GM19324 (cell line): ENCODE measurements around the gene RAB3GAP2.
"Not testable (repeated sequence)": the region's sequence is repeated elsewhere in the genome, so short reads cannot be mapped to it uniquely, and the experiment has no call there.

ENCODE experiments used
- ATAC-seq: cut with Tn5 transposase; IDR thresholded peaks from one replicate; pipeline ENCODE4 v1.9.1; 2021; ENCODE audit warnings: mild to moderate bottlenecking, moderate library complexity; ENCODE audit not compliant: unreplicated experiment, low FRiP score

Gene RAB3GAP2

GRCh38 chr1:220287129-220287528, 14.9 kb upstream of the RAB3GAP2 start:
- ATAC-seq = no peak

- ATAC-seq = no peak
Observed at GRCh38 chr1:220283625-220284024, 11.4 kb upstream of the RAB3GAP2 start.

GRCh38 chr1:220281159-220281574, 8.9 kb upstream of the RAB3GAP2 start:
- no peak for ATAC-seq

GRCh38 chr1:220280249-220280648, 8.0 kb upstream of the RAB3GAP2 start:
- ATAC-seq = no peak

GRCh38 chr1:220278991-220279390, 6.7 kb upstream of the RAB3GAP2 start:
- ATAC-seq = no peak

- ATAC-seq = no peak
Observed at GRCh38 chr1:220275430-220275829, 3.2 kb upstream of the RAB3GAP2 start.

GRCh38 chr1:220274251-220274855, 2.1 kb upstream of the RAB3GAP2 start:
- no peak for ATAC-seq

- no peak for ATAC-seq
Observed at GRCh38 chr1:220272841-220273090, 513 bp upstream of the RAB3GAP2 start.

- no peak for ATAC-seq
Observed at GRCh38 chr1:220271706-220272046, 577 bp downstream of the RAB3GAP2 start.

GRCh38 chr1:220269036-220269435, 3.2 kb downstream of the RAB3GAP2 start:
- no peak for ATAC-seq

- ATAC-seq = no peak
Observed at GRCh38 chr1:220267630-220268029, 4.6 kb downstream of the RAB3GAP2 start.

- not testable (repeated sequence) for ATAC-seq
Observed at GRCh38 chr1:220260228-220260627, 12.0 kb downstream of the RAB3GAP2 start.

- ATAC-seq = not testable (repeated sequence)
Observed at GRCh38 chr1:220259756-220260155, 12.5 kb downstream of the RAB3GAP2 start.

GRCh38 chr1:220256194-220256593, 16.1 kb downstream of the RAB3GAP2 start:
- not testable (repeated sequence) for ATAC-seq

- no peak for ATAC-seq
Observed at GRCh38 chr1:220255204-220255603, 17.0 kb downstream of the RAB3GAP2 start.

GRCh38 chr1:220253290-220253689, 19.0 kb downstream of the RAB3GAP2 start:
- not testable (repeated sequence) for ATAC-seq

- ATAC-seq = no peak
Observed at GRCh38 chr1:220251272-220251671, 21.0 kb downstream of the RAB3GAP2 start.

GRCh38 chr1:220250681-220251080, 21.6 kb downstream of the RAB3GAP2 start:
- ATAC-seq = no peak

GRCh38 chr1:220249522-220249921, 22.7 kb downstream of the RAB3GAP2 start:
- ATAC-seq = no peak

- ATAC-seq = not testable (repeated sequence)
Observed at GRCh38 chr1:220248715-220249265, 23.5 kb downstream of the RAB3GAP2 start.

GRCh38 chr1:220245900-220246299, 26.4 kb downstream of the RAB3GAP2 start:
- ATAC-seq = not testable (repeated sequence)

- ATAC-seq = no peak
Observed at GRCh38 chr1:220243947-220244346, 28.3 kb downstream of the RAB3GAP2 start.
